Endothelial cell (in vitro differentiated cells): ENCODE data around the gene ZNF580. TPM values are rescaled to one million over a fixed set of nuclear protein-coding genes. Genes with fewer than 3 reads are reported as not detected.

Experiments
- DNase-seq: peaks from one replicate; pipeline ENCODE4 v3.0.0; 2021; ENCODE audit warnings: low spot score
- H3K27ac Mint-ChIP-seq: one replicate; pipeline ENCODE4 v1.8.0; 2021; ENCODE audit warnings: mixed read lengths, inconsistent platforms; ENCODE audit not compliant: unreplicated experiment
- H3K27me3 Mint-ChIP-seq: one replicate; pipeline ENCODE4 v1.8.0; 2021; ENCODE audit warnings: mild to moderate bottlenecking, moderate library complexity, mixed read lengths, inconsistent platforms; ENCODE audit not compliant: unreplicated experiment
- H3K36me3 Mint-ChIP-seq: one replicate; pipeline ENCODE4 v1.8.0; 2021; ENCODE audit warnings: mild to moderate bottlenecking, low read depth, mixed read lengths, inconsistent platforms; ENCODE audit not compliant: unreplicated experiment
- H3K4me1 Mint-ChIP-seq: one replicate; pipeline ENCODE4 v1.8.0; 2021; ENCODE audit warnings: mild to moderate bottlenecking, mixed read lengths, inconsistent platforms; ENCODE audit not compliant: unreplicated experiment
- H3K4me3 Mint-ChIP-seq: one replicate; pipeline ENCODE4 v1.8.0; 2021; ENCODE audit warnings: mild to moderate bottlenecking, mixed read lengths, inconsistent platforms; ENCODE audit not compliant: unreplicated experiment
- H3K9me3 Mint-ChIP-seq: one replicate; pipeline ENCODE4 v1.8.0; 2021; ENCODE audit warnings: mixed read lengths, inconsistent platforms; ENCODE audit not compliant: unreplicated experiment
- CTCF ChIP-seq: fragments of 200-600 bp; sonication (generic); IDR thresholded peaks from one replicate; pipeline ENCODE4 v1.5.0; 2021; ENCODE audit warnings: antibody characterized with exemption; ENCODE audit not compliant: unreplicated experiment
- long read RNA-seq: library from polyadenylated mRNA; unstranded; transcript quantifications from one replicate; pipeline ENCODE4 v2.0.0, GENCODE V29; 2020; ENCODE audit not compliant: unreplicated experiment
- total RNA-seq: library from RNA; stranded (reverse); fragmentation: NEBNext Ultra II Directional; extraction: Animal tissue kit (Norgen Biotek cat#: 25700); gene quantifications from one replicate; pipeline ENCODE4 v1.2.1, GENCODE V29; 2021; ENCODE audit not compliant: unreplicated experiment

The ZNF580 gene
- 34.0 TPM for total RNA-seq
- long read RNA-seq, transcript ZNF580-201 (2 exons, 1,261 nt) = major isoform, 7 of 10 reads
- long read RNA-seq, partial matches to known transcripts = 0 of 10 reads
- long read RNA-seq, other reads (novel, unspliced or antisense) = 0 of 10 reads

- DNase-seq = peak; percentile 49
- no peak for TF ChIP-seq CTCF
- Mint-ChIP-seq H3K9me3 (no peaks in the 10 kb centered on the region), H3K4me1 (peaks cover 37% of the 10 kb centered on the region), H3K27ac (peak within 1 kb of the TSS; percentile 70), H3K36me3 (peaks cover 26% of the 10 kb centered on the region), H3K27me3 (peaks cover 24% of the 10 kb centered on the region), H3K4me3 (peak within 1 kb of the TSS; percentile 93)
Observed at GRCh38 chr19:55640577-55641425, at the start of gene ZNF580. TSS of gene ZNF580 (plus strand) at chr19:55641002. CDS start at chr19:55642509, 1,507 bp downstream.

GRCh38 chr19:55591555-55591954, 49.2 kb upstream of the ZNF580 start:
- no peak for TF ChIP-seq CTCF
- DNase-seq = no peak
- H3K27me3 Mint-ChIP-seq = peaks cover 9% of the 10 kb centered on the region
- no peaks in the 10 kb centered on the region for H3K9me3 Mint-ChIP-seq
- peak overlapping the region; percentile 71 for H3K27ac Mint-ChIP-seq
- peak overlapping the region; percentile 72 for H3K4me3 Mint-ChIP-seq
- peaks cover 11% of the 10 kb centered on the region for H3K4me1 Mint-ChIP-seq
- peaks cover 28% of the 10 kb centered on the region for H3K36me3 Mint-ChIP-seq

- Mint-ChIP-seq H3K27ac (no peak overlapping the region), H3K9me3 (no peaks in the 10 kb centered on the region), H3K4me1 (peaks cover 3% of the 10 kb centered on the region), H3K36me3 (peaks cover 35% of the 10 kb centered on the region), H3K4me3 (no peak overlapping the region), H3K27me3 (peaks cover 7% of the 10 kb centered on the region)
- TF ChIP-seq CTCF = no peak
- DNase-seq = no peak
Observed at GRCh38 chr19:55592391-55593090, 48.3 kb upstream of the ZNF580 start.

DNA sequence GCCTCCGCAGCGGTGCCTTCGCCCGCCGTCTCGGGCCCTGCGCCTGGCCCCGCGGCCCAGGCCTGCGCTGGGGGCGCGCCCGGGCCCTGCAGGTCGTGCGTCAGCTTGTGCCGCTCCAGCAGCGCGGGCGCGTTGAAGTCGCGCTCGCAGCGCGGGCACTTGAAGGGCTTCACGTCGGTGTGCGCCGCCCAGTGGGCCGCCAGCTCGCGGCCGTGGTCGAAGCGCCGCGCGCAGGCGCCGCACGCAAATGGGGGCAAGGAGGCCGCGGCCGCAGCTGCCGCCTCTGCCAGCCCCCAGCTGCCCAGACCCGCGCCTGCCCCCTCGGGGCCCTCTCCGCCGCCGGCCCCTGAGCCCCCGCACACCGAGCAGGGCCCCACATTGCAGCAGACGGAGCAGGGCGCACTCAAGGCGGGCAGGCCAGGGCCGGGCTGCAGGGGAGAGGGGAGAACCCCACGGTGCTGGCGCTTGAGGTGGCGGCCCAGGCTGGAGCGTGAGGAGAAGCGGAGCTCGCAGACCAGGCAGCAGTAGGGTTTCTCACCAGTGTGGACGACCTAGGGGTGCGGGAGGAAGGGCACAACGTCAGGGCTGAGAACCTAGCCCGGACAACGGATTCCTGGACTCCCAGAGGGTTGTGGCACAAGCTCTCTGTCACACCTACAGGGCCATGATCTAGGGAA, 47.6 kb upstream of the ZNF580 start:
- peaks cover 3% of the 10 kb centered on the region for H3K4me1 Mint-ChIP-seq
- peaks cover 7% of the 10 kb centered on the region for H3K27me3 Mint-ChIP-seq
- H3K9me3 Mint-ChIP-seq = no peaks in the 10 kb centered on the region
- TF ChIP-seq CTCF = no peak
- DNase-seq = no peak
- peaks cover 35% of the 10 kb centered on the region for H3K36me3 Mint-ChIP-seq
- no peak overlapping the region for H3K27ac Mint-ChIP-seq
- H3K4me3 Mint-ChIP-seq = peak overlapping the region; percentile 77
